Transverse colon (tissue), 4 donors: ENCODE data around the gene SERP2.

Source experiments
- POLR2A ChIP-seq: fragments of 450-650 bp; IDR thresholded peaks from one replicate; pipeline ENCODE4 v1.6.1; 2016; ENCODE audit warnings: antibody characterized with exemption, mild to moderate bottlenecking, moderate library complexity
- POLR2AphosphoS5 ChIP-seq, 3 donors: sonication (generic); formaldehyde crosslinking; IDR thresholded peaks; one replicate each; pipeline ENCODE4 v1.6.1; 2016; ENCODE audit warnings: antibody characterized with exemption in 3 of 3
- TF ChIP-seq, protein P1 (sequence below), 5 experiments: fragments of 200-600 bp in 3 of 5; fragments of 450-650 bp in 2 of 5; sonication (generic) in 3 of 5; IDR thresholded peaks; 1 replicate in 2 of 5; 2 replicates in 3 of 5; pipeline ENCODE4 v1.5.1; 2016 to 2017; ENCODE audit warnings: antibody characterized with exemption in 5 of 5, inconsistent platforms in 3 of 5, mild to moderate bottlenecking in 2 of 5, moderate library complexity in 1 of 5

DNA sequence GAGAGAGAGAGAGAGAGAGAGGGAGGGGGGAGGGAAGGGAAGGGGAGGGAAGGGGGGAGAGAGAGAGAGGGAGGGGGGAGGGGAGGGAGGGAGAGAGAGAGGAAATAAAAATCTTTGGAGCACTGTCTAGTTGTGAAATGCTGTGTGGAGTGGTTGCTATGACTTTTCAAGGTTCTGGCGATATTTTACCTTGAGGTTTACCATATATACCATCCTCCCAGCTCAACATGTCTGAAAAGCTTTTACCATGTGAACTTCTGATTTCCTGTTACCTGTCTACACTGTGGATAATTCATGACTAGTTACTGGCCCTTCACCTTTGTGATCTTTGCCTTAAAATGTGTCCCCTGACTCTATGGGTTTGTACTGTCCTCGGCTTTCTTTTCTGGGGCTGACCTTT is 38.2 kb downstream of the SERP2 start:
- no peak for TF ChIP-seq POLR2AphosphoS5 (IDR thresholded peaks at IDR 0.05)
- TF ChIP-seq, protein P1, sequence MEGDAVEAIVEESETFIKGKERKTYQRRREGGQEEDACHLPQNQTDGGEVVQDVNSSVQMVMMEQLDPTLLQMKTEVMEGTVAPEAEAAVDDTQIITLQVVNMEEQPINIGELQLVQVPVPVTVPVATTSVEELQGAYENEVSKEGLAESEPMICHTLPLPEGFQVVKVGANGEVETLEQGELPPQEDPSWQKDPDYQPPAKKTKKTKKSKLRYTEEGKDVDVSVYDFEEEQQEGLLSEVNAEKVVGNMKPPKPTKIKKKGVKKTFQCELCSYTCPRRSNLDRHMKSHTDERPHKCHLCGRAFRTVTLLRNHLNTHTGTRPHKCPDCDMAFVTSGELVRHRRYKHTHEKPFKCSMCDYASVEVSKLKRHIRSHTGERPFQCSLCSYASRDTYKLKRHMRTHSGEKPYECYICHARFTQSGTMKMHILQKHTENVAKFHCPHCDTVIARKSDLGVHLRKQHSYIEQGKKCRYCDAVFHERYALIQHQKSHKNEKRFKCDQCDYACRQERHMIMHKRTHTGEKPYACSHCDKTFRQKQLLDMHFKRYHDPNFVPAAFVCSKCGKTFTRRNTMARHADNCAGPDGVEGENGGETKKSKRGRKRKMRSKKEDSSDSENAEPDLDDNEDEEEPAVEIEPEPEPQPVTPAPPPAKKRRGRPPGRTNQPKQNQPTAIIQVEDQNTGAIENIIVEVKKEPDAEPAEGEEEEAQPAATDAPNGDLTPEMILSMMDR (IDR thresholded peaks at IDR 0.05): no peak
- no peak for TF ChIP-seq POLR2A
